Measurements from ENCODE around the gene CCR2.
"Not testable (repeated sequence)": the region's sequence is repeated elsewhere in the genome, so short reads cannot be mapped to it uniquely, and the experiment has no call there.

CCR2 gene

GRCh38 chr3:46400000-46400734, 46.3 kb downstream of the CCR2 start:
- no peak for FAIRE-seq

DNA sequence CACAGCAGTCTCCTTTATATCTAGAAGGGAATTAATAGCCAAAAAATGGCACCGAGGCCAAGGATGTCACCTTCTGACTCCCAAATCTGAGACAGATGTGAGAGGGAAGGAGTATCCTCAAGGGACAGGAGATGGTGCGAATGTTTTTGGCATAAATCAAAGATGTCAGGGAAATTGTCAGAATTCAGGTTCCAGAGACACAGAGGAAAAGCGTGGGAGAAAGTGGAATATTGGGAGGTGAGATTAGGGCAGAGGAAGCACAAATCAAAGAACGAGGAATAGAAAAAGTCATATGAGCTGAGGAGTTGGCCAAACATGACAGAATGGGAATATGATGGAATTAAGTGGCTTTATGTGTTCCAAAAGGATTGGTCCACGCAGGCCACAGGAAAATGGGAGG, 46.9 kb downstream of the CCR2 start:
- FAIRE-seq (no peak), DNase-seq (ENCODE audit: insufficient read length, low spot score) (no peak)

More at GRCh38 chr3:46400000-46400734, 46.3 kb downstream of the CCR2 start:
- peak; percentile 63 for DNase-seq (ENCODE audit: insufficient read length, low spot score)

DNA sequence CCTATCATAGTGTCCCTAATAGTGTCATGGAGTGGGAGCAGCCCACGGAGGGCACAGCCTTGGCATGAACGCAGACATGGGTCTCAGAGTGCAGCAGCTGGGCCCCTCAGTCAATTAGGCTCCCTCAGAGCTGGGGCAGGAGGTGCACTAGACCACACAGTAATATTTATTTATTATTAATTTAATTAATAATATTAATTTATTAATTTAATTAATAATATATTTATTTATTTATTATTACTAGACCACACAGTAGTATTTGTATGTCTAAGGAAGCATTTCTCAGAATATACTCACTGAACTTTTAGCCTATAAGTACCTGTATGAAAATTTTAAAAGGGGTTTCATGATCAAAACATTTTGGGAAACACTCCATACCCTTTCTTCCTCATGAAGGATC, 47.7 kb downstream of the CCR2 start:
- FAIRE-seq, result no peak

GRCh38 chr3:46402902-46403301, 49.0 kb downstream of the CCR2 start:
- not testable (repeated sequence) for FAIRE-seq; DNase-seq (ENCODE audit: insufficient read length, low spot score)

More for the DNA sequence above, 47.7 kb downstream of the CCR2 start:
- DNase-seq (ENCODE audit: insufficient read length, low spot score), result no peak

DNA sequence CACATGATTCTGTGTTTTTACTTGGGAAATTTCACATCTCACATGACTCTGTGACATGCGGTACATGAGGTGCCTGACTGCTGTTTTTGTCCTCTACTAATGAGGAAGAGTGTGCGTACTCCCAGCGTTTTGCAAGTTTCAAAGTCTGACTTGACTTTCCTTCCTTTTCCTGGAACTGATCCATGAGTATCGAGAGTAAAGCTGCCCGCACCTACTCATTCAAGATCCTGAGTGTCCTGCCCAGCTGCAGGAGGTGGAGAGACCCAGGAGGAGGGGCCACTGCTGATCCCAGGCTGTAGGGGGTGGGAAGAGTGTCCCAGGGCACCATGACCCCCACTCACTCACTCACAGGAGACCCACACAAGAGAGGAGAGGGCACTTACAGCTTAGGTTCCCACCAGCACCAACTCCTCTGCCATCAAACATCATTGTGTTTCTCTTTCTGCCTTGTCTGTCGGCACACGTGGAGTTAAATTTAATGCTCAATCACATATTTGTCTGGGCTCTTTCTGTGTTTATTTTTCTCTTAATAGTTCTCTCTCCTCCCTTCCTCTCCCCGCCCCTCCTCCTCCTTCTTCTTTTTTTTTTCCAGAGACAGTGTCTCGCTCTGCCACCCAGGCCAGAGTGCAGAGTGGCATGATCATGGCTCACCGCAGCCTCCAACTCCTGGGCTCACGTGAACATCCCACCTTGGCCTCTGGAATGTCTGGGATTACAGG, 51.5 kb downstream of the CCR2 start:
- no peak for DNase-seq (ENCODE audit: insufficient read length, low spot score)
- no peak for FAIRE-seq

GRCh38 chr3:46406443-46406787, 52.5 kb downstream of the CCR2 start:
- DNase-seq (ENCODE audit: insufficient read length, low spot score) (no peak), FAIRE-seq (no peak)

DNA sequence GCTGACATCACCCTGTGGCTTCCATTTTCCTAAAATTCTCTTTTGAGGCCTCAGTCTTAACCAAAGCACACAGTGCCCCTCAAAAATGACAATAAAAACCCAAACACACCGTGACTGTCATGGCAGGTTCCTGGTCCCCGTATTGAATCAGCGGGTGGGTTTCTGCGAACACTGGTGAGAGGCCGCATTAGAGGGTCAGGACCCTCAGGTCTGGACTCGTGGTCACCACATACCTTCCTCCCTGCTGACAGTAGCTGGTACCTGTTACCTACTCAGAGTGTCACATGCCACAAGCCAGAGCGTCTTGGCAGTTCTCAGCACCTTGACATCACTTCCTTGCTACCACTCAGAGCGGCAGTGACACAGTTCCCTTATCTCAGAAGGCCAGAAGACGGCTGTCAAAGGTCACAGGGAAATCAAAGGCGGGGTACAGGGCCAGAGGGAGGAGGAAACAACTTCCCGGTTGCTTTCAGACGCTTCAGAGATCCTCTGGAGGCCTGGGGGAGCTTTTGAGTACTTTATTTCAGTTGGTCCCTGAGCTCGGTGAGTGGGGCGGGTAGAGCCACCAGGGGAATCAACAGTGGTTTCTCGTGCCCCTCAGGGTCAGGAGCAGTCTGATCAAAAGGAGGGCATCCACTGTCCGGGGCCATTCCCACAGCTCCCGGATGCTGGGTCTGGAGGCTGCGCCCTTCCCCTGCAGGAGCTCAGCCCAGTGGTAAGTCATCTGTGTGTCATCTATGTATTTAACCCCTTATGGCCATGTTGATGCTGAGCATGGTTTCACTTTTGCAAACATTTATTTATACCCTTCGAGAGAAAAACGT, 53.1 kb downstream of the CCR2 start, which contains the start of the genes CCR5AS and CCRL2:
TSS of gene CCR5AS (minus strand) at position 279 of the 824 bp plus-strand sequence.
TSS of gene CCRL2 (plus strand) at position 472 of the 824 bp plus-strand sequence. CDS start 821 bp downstream, outside the sequence.
- DNase-seq (ENCODE audit: insufficient read length, low spot score) (peak; percentile 43), FAIRE-seq (no peak)

DNA sequence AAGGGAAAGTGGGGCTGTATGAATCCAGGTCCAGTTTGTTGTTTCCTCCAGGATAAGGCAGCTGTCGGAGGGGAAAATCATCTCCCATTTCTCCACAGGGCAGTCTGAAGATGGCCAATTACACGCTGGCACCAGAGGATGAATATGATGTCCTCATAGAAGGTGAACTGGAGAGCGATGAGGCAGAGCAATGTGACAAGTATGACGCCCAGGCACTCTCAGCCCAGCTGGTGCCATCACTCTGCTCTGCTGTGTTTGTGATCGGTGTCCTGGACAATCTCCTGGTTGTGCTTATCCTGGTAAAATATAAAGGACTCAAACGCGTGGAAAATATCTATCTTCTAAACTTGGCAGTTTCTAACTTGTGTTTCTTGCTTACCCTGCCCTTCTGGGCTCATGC, 54.1 kb downstream of the CCR2 start:
- no peak for FAIRE-seq
- no peak for DNase-seq (ENCODE audit: insufficient read length, low spot score)

DNA sequence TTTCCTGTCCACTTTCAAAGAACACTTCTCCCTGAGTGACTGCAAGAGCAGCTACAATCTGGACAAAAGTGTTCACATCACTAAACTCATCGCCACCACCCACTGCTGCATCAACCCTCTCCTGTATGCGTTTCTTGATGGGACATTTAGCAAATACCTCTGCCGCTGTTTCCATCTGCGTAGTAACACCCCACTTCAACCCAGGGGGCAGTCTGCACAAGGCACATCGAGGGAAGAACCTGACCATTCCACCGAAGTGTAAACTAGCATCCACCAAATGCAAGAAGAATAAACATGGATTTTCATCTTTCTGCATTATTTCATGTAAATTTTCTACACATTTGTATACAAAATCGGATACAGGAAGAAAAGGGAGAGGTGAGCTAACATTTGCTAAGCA, 54.9 kb downstream of the CCR2 start:
- no peak for FAIRE-seq
- no peak for DNase-seq (ENCODE audit: insufficient read length, low spot score)

DNA sequence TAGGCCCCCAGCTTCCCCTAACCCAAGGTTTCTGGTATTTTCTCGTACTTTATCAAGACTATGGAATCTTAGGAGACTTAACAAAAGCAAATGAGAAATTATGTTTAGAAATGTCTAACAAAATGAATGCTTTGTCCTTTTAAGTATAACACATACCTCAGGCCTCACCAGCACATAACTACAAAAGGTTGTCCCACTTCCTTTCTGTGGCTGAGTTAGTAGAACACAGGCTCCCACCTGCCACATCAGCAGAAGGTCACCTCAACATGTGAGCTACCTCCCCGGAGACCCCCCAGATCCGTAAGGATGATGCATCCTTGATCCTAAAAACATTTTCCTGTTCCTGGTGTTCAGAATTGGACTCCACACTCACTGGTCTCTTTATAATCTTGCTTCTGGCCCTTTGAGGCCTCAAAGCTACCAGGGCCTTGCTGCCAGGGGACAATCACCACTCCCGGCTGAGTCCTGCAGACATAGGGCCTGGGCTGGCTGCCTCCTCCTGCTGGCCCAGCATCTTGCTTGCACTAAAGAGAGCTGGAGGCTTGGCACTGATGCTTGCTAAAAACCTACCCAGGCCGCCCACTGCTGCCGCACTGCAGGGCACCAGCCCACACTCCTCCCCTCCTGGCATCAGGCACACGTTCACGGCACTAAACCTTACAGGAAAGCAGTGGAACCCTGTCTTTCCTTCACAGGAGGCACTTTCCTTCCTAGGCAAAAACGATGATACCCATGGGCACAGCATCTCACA, 56.0 kb downstream of the CCR2 start:
- no peak for DNase-seq (ENCODE audit: insufficient read length, low spot score)
- FAIRE-seq, result no peak

All from HTR-8/SVneo (cell line).